HG02798 (cell line): ENCODE data around the gene MGAT5.
A peak's percentile ranks its signal among the peaks of the same experiment; 100 is the strongest.

Experiments used
- ATAC-seq: cut with Tn5 transposase; IDR thresholded peaks from one replicate; pipeline ENCODE4 v1.9.1; 2021; ENCODE audit warnings: mild to moderate bottlenecking; ENCODE audit not compliant: unreplicated experiment, poor library complexity

MGAT5 gene

DNA sequence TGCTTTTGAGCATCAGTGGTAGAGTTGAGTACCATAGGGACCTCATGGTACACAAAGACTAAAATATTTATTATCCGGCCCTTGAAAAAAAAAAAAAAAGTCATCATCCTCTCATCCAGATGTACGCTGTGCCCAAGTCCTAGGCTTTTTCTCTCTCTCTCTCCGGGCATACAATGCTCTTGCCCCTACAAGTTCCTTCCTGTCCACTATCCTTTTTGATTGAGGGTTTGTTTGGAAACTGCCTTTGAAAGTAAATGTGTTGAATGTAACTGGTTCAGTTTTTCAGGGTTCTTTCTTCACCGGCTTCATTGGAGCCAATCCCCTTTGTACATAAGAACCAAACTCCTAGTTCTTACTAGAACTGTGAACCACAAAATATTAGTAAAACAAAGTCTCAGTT lies 130.3 kb downstream of the MGAT5 start:
- no peak for ATAC-seq

DNA sequence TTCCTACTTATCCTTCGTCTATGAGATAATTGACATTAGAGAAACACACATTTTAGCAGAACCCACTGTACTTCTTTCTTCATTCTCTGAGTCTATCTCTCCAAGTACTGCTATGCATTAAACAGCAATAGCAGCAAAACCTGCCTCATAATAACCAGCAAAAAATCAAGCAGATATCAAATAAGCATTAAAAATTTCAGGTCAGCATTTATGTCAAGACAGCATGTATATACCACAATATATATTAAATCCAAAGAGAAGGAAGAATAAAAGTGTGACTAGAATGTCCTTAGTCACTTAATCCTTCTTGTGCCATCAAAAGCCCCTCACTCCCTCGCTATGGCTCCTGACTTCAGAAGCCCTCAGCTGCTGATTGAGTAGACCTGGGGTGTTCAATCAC lies 131.3 kb downstream of the MGAT5 start:
- no peak for ATAC-seq

DNA sequence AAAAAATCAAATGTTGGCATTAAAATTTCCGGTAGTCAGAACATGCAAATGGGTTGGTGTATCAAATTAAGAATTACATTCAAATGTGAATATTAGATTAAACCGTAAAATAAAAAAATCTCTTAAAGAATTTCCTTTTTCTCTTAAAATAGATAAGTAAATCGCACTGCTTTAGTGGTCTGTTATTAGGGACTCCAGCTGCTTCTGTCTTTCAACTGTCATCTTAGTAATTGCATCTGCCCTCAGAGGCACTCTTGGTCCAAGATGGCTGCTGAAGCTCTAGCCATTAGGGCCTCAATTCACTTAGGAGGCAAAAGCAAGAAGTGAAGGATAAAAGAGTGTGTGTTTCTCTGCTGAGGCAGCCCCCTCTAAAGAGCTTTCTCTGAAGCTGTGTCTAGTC lies 132.4 kb downstream of the MGAT5 start:
- no peak for ATAC-seq

DNA sequence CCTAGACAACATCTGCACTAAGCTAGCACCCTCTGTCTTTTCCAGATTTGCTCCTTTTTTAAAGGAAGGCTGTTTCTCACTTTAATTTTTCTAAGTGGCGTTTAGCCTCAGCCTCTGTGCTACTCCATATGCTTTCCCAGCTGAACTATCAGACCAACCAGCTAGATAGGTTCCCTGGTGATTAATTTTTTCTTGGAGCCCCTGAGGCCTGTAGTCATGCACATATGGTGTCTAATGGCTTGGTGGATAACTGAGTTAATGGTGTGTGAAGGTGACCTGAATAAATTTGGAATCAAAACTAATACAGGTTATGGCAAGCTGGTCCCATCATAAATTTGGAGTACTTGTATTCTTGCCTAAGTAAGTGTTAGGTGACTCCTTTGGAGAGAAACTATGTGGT lies 135.5 kb downstream of the MGAT5 start:
- no peak for ATAC-seq

DNA sequence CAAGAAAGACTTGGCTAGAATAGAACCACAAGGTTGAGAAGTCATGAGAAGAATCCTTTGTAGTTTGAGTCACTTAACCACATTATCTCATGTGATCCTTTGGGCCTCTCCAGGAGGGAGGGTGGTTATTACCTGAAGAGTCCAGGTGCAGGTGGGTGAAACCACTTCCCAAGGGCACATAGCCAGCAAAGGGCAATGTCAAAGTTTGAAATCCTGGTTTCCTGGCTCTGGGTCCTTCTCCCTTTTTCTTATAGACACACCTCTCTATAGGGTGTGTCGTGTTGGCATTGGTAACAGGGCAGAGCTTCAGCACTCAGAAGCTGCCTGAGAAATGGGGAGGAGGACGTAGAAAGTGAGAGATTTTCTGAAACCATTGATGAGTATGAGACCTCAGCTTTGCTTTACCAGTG lies 137.9 kb downstream of the MGAT5 start:
- ATAC-seq: peak; percentile 87

DNA sequence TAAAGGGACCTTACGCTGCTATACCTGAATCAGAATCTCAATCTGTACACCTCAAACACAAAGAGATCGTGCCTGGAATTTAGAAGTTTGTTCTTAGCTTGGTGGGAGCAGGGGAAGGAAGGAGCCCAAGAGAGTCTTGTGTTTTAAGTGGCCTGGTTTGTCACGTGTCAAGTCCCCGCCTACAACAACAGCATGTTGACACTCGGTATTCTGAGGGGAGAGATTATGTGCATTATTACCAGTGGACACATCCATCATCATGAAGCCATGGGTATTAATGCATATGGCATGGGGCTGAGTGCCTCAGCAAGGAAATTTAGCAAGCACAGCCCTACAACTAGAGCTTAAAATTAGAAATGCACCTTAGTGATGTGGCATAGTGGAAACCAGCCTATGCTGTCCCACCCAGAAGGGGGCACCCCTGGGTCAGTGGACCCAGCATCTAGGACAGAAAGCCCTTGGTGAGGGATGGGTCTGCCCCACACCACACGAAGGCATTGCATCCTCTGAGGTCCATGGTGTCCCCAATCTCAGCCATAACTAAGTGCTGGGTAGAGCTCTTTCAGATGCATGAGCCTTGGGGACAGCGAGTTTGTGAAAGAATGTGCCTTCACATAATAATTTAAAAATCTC lies 138.7 kb downstream of the MGAT5 start:
- ATAC-seq: no peak

DNA sequence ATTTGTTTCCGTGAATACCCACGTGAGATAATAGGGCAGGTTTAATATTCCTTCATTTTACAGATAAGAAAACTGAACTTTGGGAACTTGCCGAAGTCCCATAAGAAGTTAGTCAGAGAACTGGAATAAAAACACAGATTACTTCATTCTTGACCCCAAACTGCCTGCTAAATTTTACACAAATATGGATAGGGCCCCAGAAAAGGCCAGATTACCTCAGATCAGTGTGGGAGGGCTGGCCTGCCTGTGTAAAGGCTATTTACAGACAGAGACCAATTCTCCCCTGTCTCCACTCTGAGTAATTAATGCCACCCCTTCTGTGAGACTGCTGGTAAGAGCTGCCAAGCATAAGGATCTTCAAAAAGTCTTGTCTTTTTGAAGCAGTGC lies 139.2 kb downstream of the MGAT5 start:
- ATAC-seq: no peak

DNA sequence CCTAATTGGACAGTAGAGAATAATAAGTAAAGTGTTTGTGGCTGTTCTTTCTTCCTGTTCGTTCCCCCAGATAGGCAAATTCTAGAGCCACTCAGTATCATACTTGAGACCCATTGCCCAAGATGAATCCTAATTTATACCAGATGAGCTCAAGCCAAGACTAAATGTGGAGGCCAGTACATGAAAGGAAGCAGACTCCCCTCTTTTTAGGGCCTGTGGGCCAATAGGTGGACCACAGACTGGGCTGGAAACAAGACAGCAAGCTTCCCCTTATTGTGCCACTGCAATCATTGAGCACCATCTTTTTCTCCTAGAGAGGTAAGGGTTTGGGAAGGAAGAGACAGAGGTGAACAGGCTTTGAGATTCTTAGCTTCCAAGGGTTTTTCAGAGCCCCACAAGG lies 141.9 kb downstream of the MGAT5 start:
- no peak for ATAC-seq

DNA sequence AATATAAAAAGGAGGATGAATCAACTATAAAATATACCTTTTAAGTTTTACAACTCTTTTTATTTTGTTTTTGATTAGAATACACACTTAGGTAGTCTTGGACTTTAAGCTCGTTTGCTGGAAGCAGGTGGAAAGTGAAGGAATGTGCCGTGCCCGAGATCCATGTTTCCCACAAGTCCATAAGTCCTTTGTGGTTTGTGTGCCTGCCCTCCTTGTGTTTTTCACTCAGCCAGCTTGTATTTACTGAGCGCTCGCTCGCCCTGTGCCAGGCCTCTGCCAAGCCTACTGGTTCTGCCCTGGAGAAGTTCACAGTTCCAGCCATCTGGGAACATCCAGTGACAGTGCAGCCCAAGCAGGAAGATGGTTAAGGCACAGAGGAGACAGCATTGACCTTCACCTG lies 142.6 kb downstream of the MGAT5 start:
- no peak for ATAC-seq

DNA sequence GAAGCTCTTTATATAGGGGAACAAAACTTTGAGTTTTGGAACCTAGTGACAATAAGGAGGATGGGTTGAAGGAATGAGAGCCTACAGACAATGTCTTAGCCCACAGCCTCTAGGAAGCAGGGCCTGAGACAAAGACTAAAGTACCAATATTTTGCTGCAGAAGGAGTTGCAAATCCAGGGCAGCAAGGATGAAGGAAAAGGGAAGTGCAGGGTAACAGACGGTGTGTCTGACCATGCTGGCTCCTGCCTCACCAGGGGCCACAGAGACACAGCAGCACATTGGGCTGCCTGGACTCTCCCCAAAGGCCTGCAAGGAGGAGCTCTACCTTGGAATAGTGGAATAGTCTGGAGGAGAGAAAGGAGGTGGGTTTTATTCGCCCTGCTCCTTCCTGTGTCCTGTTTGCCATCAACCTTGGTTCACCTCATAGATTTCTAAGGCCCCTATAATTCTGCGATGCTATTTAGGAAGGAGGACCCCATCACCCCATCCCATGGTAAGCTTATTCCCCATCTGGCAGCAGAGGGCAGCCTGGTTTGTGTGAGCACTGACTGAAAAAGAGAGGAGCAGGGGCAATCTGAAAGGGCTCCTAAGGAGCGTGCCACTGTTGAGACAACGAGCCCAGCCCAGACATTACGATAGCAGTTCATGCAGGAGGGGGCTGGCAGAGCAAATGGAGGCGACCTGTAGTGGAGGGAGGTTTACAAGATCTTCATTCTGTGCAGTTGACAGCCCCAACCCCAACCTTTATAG lies 143.4 kb downstream of the MGAT5 start:
- ATAC-seq: no peak

DNA sequence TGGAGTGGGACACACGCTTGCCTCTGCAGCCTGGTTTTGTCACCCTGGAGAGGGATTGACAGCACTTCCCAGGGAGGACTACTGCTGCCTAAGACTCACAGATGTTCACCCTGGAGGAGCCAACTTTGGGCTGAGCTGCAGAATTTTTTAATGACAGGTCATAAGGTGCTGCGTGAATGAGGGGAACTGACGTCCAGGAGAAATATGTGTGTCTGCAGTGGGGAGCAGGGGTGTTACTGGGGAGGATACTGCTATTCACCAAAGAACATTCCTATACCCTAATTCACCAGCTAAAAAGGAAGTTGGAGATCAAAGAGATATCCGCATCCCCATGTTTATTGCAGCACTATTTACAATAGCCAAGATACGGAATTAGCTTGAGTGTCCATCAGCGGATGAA lies 144.4 kb downstream of the MGAT5 start:
- ATAC-seq: no peak

DNA sequence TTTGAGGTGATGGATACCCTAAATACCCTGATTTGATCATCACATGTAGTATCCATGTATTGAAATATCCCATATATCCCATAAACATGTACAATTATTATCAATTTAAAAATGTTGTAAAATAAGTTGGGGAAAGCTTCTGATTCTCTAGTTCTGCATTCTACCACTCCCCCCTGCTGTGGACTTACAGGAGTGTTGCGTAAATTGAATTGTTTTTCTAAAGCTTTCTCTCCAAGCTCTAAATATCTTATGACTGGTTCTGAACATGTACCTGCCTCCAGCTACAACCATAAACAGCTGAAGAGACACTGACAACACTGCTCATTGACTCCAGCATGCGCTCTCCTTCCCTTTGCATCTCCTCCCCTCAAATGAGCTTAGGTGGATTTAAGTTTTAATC lies 145.2 kb downstream of the MGAT5 start:
- ATAC-seq: no peak

DNA sequence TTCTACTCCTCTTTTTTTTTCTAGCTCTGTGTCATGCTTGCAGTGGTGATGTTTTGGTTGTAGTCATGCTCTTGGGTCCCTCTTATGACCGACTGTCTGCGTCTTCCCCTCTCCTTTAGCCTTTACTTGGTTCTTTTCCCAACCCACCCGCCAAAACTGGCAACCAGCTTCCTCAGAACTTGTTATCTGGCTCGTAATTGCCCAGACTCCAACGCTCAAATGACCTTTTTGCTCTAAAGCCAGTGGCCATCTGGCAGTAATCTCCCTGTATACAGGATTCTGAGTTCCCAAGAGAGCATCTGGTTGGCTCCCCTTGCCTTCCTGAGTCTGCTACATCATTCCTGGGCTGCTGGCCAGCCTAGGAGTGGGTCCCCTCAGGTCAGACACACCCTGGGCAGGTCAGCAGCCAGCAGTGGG lies 147.2 kb downstream of the MGAT5 start:
- no peak for ATAC-seq

DNA sequence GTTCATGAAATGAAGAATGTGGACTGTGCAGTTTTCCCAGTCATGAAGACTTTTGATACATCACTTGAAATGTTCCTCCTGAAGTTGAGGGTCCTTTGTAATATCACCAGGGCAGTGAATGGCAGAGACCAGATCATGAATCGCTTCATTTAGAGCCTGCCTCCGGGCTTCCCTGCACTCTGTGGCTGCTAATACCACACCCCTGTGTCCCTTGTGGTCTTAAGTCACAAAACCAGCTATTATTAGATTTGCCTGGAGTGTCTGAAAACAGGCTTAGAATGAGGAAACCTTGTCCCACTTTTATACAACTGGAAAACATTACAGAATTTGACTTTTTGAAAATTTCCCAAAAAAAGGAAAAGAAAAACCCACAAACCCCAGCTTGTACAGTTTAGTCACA lies 147.9 kb downstream of the MGAT5 start:
- ATAC-seq: no peak

DNA sequence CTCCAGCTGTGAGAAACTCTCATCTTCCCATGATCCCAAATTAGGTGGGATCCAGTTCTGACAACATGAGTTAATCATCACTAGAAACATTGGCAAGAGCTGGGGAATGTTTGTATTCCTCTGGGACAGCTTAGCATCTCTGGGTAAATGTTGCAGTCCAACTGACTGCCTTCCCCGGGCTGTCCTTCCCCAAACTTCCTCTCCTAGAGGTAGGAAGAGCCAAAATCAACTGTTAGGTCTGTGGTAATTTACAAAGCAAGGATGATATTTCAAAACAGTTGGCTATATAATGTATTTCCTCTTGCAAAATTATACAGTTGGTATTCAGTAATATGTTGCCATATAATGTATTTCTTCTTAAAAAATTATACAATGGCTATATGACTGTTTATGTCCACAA lies 148.5 kb downstream of the MGAT5 start:
- ATAC-seq: no peak

DNA sequence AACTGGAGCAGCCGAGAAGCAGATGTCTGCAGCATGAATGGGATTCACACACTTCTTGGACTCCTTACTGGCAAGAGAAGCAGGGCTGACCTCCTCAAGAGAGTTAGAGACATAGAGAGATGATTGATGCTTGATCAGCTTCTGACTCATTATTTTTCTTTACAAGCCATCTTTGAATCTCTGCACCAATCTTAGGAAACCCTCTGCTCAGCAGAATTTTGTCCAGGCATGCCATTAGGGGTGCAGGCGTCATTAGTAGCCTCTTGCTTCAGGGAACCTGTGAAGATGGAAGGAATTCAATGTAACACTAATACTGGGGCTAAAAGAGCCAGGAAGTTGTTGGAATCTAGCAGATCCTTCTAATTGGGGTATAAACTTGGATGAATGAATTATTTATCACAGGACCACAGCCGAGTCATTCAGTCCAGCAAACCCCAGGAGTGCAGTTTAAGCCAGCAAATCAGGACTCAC lies 151.8 kb downstream of the MGAT5 start:
- no peak for ATAC-seq

DNA sequence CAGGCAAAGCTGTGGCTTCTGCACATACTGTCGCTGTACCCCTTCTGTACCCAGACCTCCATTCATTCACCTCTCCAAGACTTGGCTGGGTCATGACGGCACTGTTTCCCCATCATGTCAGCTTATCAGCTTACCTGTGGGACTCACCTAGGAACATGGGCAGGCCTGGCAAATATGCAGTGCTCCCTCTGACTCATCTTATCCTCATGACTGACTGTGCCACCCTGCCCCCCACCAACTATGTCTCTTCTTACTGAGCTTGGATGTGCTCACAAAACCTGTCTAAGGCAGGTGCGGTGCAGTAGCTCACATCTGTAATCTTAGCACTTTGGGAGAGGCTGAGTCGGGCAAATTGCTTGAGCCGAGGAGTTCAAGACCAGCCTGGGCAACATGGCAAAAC lies 152.4 kb downstream of the MGAT5 start:
- ATAC-seq: no peak

DNA sequence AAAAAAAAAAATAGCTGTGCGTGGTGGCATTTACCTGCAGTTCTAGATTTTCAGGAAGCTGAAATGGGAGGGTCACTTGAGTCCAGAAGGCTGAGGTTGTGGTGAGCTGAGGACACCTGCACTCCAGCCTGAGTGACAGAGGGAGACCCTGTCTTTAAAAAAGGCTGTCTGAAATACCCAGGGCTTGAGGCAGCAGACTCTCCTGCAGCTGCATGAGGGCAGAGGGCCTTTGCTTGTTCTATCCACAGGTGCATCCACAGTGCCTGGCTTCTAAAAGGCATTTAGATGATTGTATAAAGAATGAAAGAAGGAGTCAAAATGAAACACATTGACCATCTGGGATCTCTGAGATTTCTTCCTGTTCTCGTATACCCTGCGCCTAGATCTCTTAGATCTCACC lies 152.9 kb downstream of the MGAT5 start:
- ATAC-seq: no peak

DNA sequence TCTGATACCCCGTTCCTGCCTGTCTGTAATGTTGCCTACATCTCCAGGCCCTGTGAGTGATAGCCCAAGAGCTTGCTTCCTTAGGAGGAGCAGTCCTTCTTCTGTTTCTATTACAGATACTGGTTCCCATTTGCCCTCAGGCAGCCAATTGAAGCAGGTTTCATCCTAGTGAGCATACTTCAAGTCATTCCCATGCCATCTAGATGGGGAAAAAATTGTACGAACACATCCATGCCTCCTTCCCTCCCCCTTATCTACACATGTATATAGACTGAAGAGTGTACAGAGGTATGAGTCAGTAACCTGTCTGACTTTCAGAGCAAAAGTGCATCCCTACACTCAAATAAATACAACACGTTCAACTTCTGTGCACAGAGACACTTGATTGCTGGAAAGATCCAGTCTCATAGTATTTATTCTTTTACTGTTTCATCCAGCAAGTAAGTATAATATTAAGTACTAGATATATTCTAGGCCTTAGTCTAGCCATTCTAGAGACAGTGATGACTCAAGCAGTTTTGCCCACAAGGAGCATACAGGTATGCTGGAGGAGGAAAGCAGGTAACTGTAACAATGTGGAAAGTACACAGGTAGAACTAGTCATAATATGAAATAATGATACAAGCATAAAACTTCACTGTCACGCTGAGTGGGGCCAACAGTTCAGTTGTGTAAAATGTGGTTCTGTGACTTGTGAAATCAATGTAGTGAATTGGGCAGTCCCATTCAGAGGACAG lies 153.4 kb downstream of the MGAT5 start:
- no peak for ATAC-seq

DNA sequence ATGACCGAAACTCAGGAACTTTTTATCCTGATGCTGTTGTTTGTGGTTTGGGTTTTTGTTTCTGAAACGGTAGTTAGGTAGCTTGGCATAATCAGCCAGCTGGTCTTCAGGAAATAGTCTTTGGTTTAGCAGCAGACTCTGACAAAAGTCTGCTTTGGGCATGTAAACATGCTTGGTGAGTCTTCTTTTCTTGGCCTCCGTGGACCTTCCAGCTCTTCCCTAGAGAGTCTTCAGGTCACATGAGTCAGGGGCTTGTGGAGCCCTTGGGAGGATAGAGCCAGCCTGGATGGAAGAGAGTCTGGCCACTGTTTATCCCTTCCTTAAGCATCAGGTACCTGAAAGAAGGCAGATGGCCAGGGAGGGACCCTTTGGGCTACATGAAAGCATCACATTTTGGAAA lies 154.5 kb downstream of the MGAT5 start:
- ATAC-seq: no peak

DNA sequence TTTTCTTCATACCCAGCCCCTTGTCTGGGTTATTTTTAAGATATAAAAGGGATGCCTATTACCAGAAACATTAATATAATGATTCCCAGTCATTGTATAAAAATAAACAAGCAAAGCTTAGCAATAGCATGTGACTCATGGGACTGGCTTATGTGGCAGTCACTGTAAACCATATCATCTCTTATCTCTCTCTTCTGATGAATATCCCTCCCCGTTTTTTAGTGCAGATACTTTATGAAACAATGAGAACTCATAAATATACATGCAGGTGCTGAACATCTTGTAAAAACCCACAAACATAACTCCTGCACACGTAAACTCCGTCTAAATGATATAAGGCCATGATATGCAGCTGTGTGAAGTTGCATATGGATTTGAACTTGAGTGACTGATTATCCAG lies 154.9 kb downstream of the MGAT5 start:
- ATAC-seq: no peak

DNA sequence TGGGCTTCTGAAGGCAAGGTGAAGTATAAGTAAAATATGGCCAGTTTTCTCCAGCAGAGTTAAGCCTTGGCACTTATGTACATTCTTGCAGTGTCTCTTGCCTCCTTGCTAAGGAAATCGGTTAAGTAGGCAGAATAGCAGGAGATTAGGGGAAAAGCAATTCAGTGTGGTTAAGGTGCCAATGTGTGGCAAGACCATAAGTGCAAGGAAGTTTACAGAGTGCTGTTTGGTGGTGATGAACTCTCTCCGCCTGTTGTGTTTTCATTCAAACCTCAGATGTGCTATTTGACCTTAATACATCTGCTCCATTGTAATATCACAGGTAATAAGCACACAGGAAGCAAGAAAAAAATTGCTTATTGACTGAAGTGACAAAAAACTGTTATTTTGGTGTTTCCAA lies 156.1 kb downstream of the MGAT5 start:
- ATAC-seq: no peak
